Activated naive CD8-positive, alpha-beta T cell (primary cell): ENCODE measurements around the gene TLR4.

ENCODE experiments used
- H3K27ac Mint-ChIP-seq: one replicate; pipeline ENCODE4 v1.8.0; 2021; ENCODE audit warnings: mixed read lengths
- H3K27me3 Mint-ChIP-seq: one replicate; pipeline ENCODE4 v1.8.0; 2021; ENCODE audit warnings: mixed read lengths
- H3K36me3 Mint-ChIP-seq: one replicate; pipeline ENCODE4 v1.8.0; 2021; ENCODE audit warnings: mixed read lengths
- H3K4me1 Mint-ChIP-seq: one replicate; pipeline ENCODE4 v1.8.0; 2021; ENCODE audit warnings: low read depth, mixed read lengths
- H3K4me3 Mint-ChIP-seq: one replicate; pipeline ENCODE4 v1.8.0; 2021; ENCODE audit warnings: mild to moderate bottlenecking, mixed read lengths
- H3K9me3 Mint-ChIP-seq: one replicate; pipeline ENCODE4 v1.8.0; 2021; ENCODE audit warnings: low read depth, mixed read lengths

Gene TLR4

GRCh38 chr9:117704024-117704575 lies at the start of gene TLR4:
TLR4 (plus strand) TSS chr9:117704403; CDS start chr9:117704473, 70 bp downstream.
- Mint-ChIP-seq H3K9me3 (no peaks in the 10 kb centered on the region), H3K4me3 (no peak within 1 kb of the TSS), H3K27me3 (peaks cover 3% of the 10 kb centered on the region), H3K27ac (no peak within 1 kb of the TSS), H3K4me1 (no peaks in the 10 kb centered on the region), H3K36me3 (no peaks in the 10 kb centered on the region)

GRCh38 chr9:117656002-117656401 lies 48.2 kb upstream of the TLR4 start:
- H3K27ac Mint-ChIP-seq, result no peak overlapping the region
- H3K9me3 Mint-ChIP-seq, result no peaks in the 10 kb centered on the region
- H3K36me3 Mint-ChIP-seq, result no peaks in the 10 kb centered on the region

GRCh38 chr9:117662651-117663050 lies 41.6 kb upstream of the TLR4 start:
- Mint-ChIP-seq H3K36me3 (no peaks in the 10 kb centered on the region), H3K9me3 (no peaks in the 10 kb centered on the region), H3K27ac (no peak overlapping the region), H3K4me3 (no peak overlapping the region), H3K27me3 (peaks cover 3% of the 10 kb centered on the region), H3K4me1 (no peaks in the 10 kb centered on the region)

More at GRCh38 chr9:117656002-117656401, 48.2 kb upstream of the TLR4 start:
- no peaks in the 10 kb centered on the region for H3K4me1 Mint-ChIP-seq
- H3K27me3 Mint-ChIP-seq, result no peaks in the 10 kb centered on the region
- H3K4me3 Mint-ChIP-seq, result no peak overlapping the region

- Mint-ChIP-seq H3K27ac (no peak overlapping the region), H3K36me3 (no peaks in the 10 kb centered on the region), H3K4me3 (no peak overlapping the region), H3K4me1 (no peaks in the 10 kb centered on the region), H3K9me3 (no peaks in the 10 kb centered on the region), H3K27me3 (peaks cover 5% of the 10 kb centered on the region)
These were observed 39.8 kb upstream of the TLR4 start for GRCh38 chr9:117664419-117664818.

GRCh38 chr9:117665601-117666385 lies 38.4 kb upstream of the TLR4 start:
- H3K27me3 Mint-ChIP-seq, result peaks cover 8% of the 10 kb centered on the region
- no peaks in the 10 kb centered on the region for H3K4me1 Mint-ChIP-seq
- no peak overlapping the region for H3K27ac Mint-ChIP-seq
- no peaks in the 10 kb centered on the region for H3K9me3 Mint-ChIP-seq
- no peaks in the 10 kb centered on the region for H3K36me3 Mint-ChIP-seq
- no peak overlapping the region for H3K4me3 Mint-ChIP-seq

GRCh38 chr9:117671468-117671867 lies 32.7 kb upstream of the TLR4 start:
- Mint-ChIP-seq H3K9me3 (no peaks in the 10 kb centered on the region), H3K4me1 (no peaks in the 10 kb centered on the region), H3K36me3 (no peaks in the 10 kb centered on the region), H3K27me3 (peaks cover 10% of the 10 kb centered on the region), H3K4me3 (no peak overlapping the region), H3K27ac (no peak overlapping the region)

- no peaks in the 10 kb centered on the region for H3K36me3 Mint-ChIP-seq
- H3K4me3 Mint-ChIP-seq, result no peak overlapping the region
- H3K9me3 Mint-ChIP-seq, result no peaks in the 10 kb centered on the region
- no peak overlapping the region for H3K27ac Mint-ChIP-seq
- H3K27me3 Mint-ChIP-seq, result peaks cover 9% of the 10 kb centered on the region
- H3K4me1 Mint-ChIP-seq, result no peaks in the 10 kb centered on the region
These were observed 31.8 kb upstream of the TLR4 start for GRCh38 chr9:117672369-117672768.

- no peaks in the 10 kb centered on the region for H3K9me3 Mint-ChIP-seq
- no peak overlapping the region for H3K27ac Mint-ChIP-seq
- H3K4me3 Mint-ChIP-seq, result no peak overlapping the region
- peaks cover 4% of the 10 kb centered on the region for H3K27me3 Mint-ChIP-seq
- H3K4me1 Mint-ChIP-seq, result no peaks in the 10 kb centered on the region
- H3K36me3 Mint-ChIP-seq, result no peaks in the 10 kb centered on the region
These were observed 26.6 kb upstream of the TLR4 start for GRCh38 chr9:117677572-117677971.

- Mint-ChIP-seq H3K27me3 (no peaks in the 10 kb centered on the region), H3K9me3 (peaks cover 4% of the 10 kb centered on the region), H3K4me3 (no peak overlapping the region), H3K27ac (no peak overlapping the region), H3K4me1 (no peaks in the 10 kb centered on the region), H3K36me3 (no peaks in the 10 kb centered on the region)
These were observed 25.3 kb upstream of the TLR4 start for GRCh38 chr9:117678871-117679270.

GRCh38 chr9:117679416-117679815 lies 24.8 kb upstream of the TLR4 start:
- no peak overlapping the region for H3K4me3 Mint-ChIP-seq
- no peak overlapping the region for H3K27ac Mint-ChIP-seq
- peaks cover 4% of the 10 kb centered on the region for H3K9me3 Mint-ChIP-seq
- H3K27me3 Mint-ChIP-seq, result no peaks in the 10 kb centered on the region
- H3K4me1 Mint-ChIP-seq, result no peaks in the 10 kb centered on the region
- H3K36me3 Mint-ChIP-seq, result no peaks in the 10 kb centered on the region

- Mint-ChIP-seq H3K36me3 (no peaks in the 10 kb centered on the region), H3K27me3 (peaks cover 2% of the 10 kb centered on the region), H3K4me3 (no peak overlapping the region), H3K27ac (no peak overlapping the region), H3K4me1 (no peaks in the 10 kb centered on the region), H3K9me3 (peaks cover 4% of the 10 kb centered on the region)
These were observed 22.3 kb upstream of the TLR4 start for GRCh38 chr9:117681888-117682287.

- no peak overlapping the region for H3K4me3 Mint-ChIP-seq
- no peak overlapping the region for H3K27ac Mint-ChIP-seq
- peaks cover 2% of the 10 kb centered on the region for H3K27me3 Mint-ChIP-seq
- no peaks in the 10 kb centered on the region for H3K36me3 Mint-ChIP-seq
- no peaks in the 10 kb centered on the region for H3K4me1 Mint-ChIP-seq
- H3K9me3 Mint-ChIP-seq, result peaks cover 4% of the 10 kb centered on the region
These were observed 21.1 kb upstream of the TLR4 start for GRCh38 chr9:117682955-117683710.

- no peak overlapping the region for H3K27ac Mint-ChIP-seq
- H3K4me1 Mint-ChIP-seq, result no peaks in the 10 kb centered on the region
- peaks cover 4% of the 10 kb centered on the region for H3K9me3 Mint-ChIP-seq
- H3K27me3 Mint-ChIP-seq, result peaks cover 2% of the 10 kb centered on the region
- no peaks in the 10 kb centered on the region for H3K36me3 Mint-ChIP-seq
- H3K4me3 Mint-ChIP-seq, result no peak overlapping the region
These were observed 16.7 kb upstream of the TLR4 start for GRCh38 chr9:117687532-117687931.

GRCh38 chr9:117691367-117691766 lies 12.8 kb upstream of the TLR4 start:
- Mint-ChIP-seq H3K9me3 (no peaks in the 10 kb centered on the region), H3K4me1 (no peaks in the 10 kb centered on the region), H3K4me3 (no peak overlapping the region), H3K36me3 (no peaks in the 10 kb centered on the region), H3K27me3 (peaks cover 2% of the 10 kb centered on the region), H3K27ac (no peak overlapping the region)

GRCh38 chr9:117696154-117696553 lies 8.0 kb upstream of the TLR4 start:
- no peak overlapping the region for H3K27ac Mint-ChIP-seq
- H3K27me3 Mint-ChIP-seq, result no peaks in the 10 kb centered on the region
- H3K4me1 Mint-ChIP-seq, result no peaks in the 10 kb centered on the region
- no peak overlapping the region for H3K4me3 Mint-ChIP-seq
- H3K9me3 Mint-ChIP-seq, result no peaks in the 10 kb centered on the region
- H3K36me3 Mint-ChIP-seq, result no peaks in the 10 kb centered on the region
